Right lung (tissue), 5 donors: ENCODE results near the gene TMED1. TPM values are rescaled to one million over a fixed set of nuclear protein-coding genes. Genes with fewer than 3 reads are reported as not detected.
A peak's percentile ranks its signal among the peaks of the same experiment; 100 is the strongest.
"Not testable (repeated sequence)": the region's sequence is repeated elsewhere in the genome, so short reads cannot be mapped to it uniquely, and the experiment has no call there.

Experiments
- DNase-seq, 2 donors: peaks; one replicate each; pipeline ENCODE4 v3.0.0-alpha.2; 2013
- polyA plus RNA-seq, 5 donors: library from polyadenylated mRNA; unstranded; fragments of 120-200 nt; gene quantifications; one replicate each; pipeline versions ENCODE4 v1.2.1 to v1.2.3, GENCODE V29; 2013; ENCODE audit warnings: inconsistent platforms in 1 of 5, low replicate concordance in 1 of 5; ENCODE audit not compliant: insufficient read length in 5 of 5, insufficient read depth in 1 of 5

The TMED1 gene
- polyA plus RNA-seq, 5 donors, result 28.3 to 57.5 (median 37.0) TPM

- peak; percentile 59 to 73 for DNase-seq
Measured at GRCh38 chr19:10864538-10864899, 28.5 kb upstream of the TMED1 start.

- DNase-seq, result peak; percentile 56 to 64
Measured at GRCh38 chr19:10863107-10863717, 27.2 kb upstream of the TMED1 start.

- no peak for DNase-seq
Measured at GRCh38 chr19:10862561-10863106, 26.6 kb upstream of the TMED1 start.

GRCh38 chr19:10861103-10861651, 25.2 kb upstream of the TMED1 start:
- DNase-seq, result no peak

- DNase-seq, result no peak
Measured at GRCh38 chr19:10858204-10858828, 22.3 kb upstream of the TMED1 start.

- not testable (repeated sequence) for DNase-seq
Measured at GRCh38 chr19:10856899-10857298, 20.9 kb upstream of the TMED1 start.

GRCh38 chr19:10855879-10856522, 20.0 kb upstream of the TMED1 start:
- DNase-seq, result no peak

- no peak for DNase-seq
Measured at GRCh38 chr19:10854350-10855089, 18.5 kb upstream of the TMED1 start.

GRCh38 chr19:10852941-10853340, 16.9 kb upstream of the TMED1 start:
- DNase-seq, result no peak

- DNase-seq, result no peak
Measured at GRCh38 chr19:10852098-10852800, 16.2 kb upstream of the TMED1 start.

- DNase-seq, result no peak
Measured at GRCh38 chr19:10850631-10851030, 14.6 kb upstream of the TMED1 start.

- DNase-seq, result peak; percentile 42 to 51
Measured at GRCh38 chr19:10848230-10848856, 12.3 kb upstream of the TMED1 start, which contains the start of gene C19orf38. C19orf38 (plus strand) TSS chr19:10848415; CDS start chr19:10848509, 94 bp downstream.

GRCh38 chr19:10846500-10847202, 10.6 kb upstream of the TMED1 start:
- no peak for DNase-seq

GRCh38 chr19:10842788-10843187, 6.8 kb upstream of the TMED1 start:
- DNase-seq, result no peak

- DNase-seq, result no peak
Measured at GRCh38 chr19:10839114-10840050, 3.4 kb upstream of the TMED1 start.

- DNase-seq, result no peak
Measured at GRCh38 chr19:10838377-10838776, 2.4 kb upstream of the TMED1 start.

- DNase-seq, result not testable (repeated sequence)
Measured at GRCh38 chr19:10837649-10838048, 1.6 kb upstream of the TMED1 start.

- no peak for DNase-seq
Measured at GRCh38 chr19:10836479-10837330, 693 bp upstream of the TMED1 start.
